MM.1S (cell line): Measurements from ENCODE around the gene SLITRK6.

Source experiments
- DNase-seq: peaks from one replicate; pipeline ENCODE4 v3.0.0-alpha.2; 2015
- H2AFZ ChIP-seq: fragments of 300-600 bp; sonication (generic); 2 replicates; pipeline ENCODE4 v1.6.0; 2016; ENCODE audit warnings: antibody characterized with exemption, low read length
- H3F3A ChIP-seq: fragments of 300-600 bp; sonication (generic); 2 replicates; pipeline ENCODE4 v1.6.1; 2016; ENCODE audit warnings: mild to moderate bottlenecking, antibody characterized with exemption, low read length, moderate library complexity, mixed read lengths; ENCODE audit not compliant: insufficient read depth
- H3K27ac ChIP-seq: fragments of 300-600 bp; sonication (generic); 2 replicates; pipeline ENCODE4 v1.5.1; 2016; ENCODE audit warnings: mild to moderate bottlenecking, low read length
- H3K27me3 ChIP-seq: fragments of 300-600 bp; sonication (generic); replicated peaks from 2 replicates; pipeline ENCODE4 v1.6.0; 2016; ENCODE audit warnings: low read length; ENCODE audit not compliant: insufficient read depth
- H3K36me3 ChIP-seq: fragments of 300-600 bp; sonication (generic); replicated peaks from 2 replicates; pipeline ENCODE4 v1.6.1; 2016; ENCODE audit warnings: mild to moderate bottlenecking, low read length, mixed read lengths; ENCODE audit not compliant: insufficient read depth
- H3K4me1 ChIP-seq: fragments of 300-600 bp; sonication (generic); 2 replicates; pipeline ENCODE4 v1.6.1; 2016; ENCODE audit warnings: low read length, mixed read lengths
- H3K4me2 ChIP-seq: fragments of 300-600 bp; sonication (generic); 2 replicates; pipeline ENCODE4 v1.6.0; 2016; ENCODE audit warnings: low read depth, low read length
- H3K4me3 ChIP-seq: fragments of 300-600 bp; sonication (generic); 2 replicates; pipeline ENCODE4 v1.5.1; 2016; ENCODE audit warnings: low read length, mixed read lengths
- H3K79me2 ChIP-seq: fragments of 300-600 bp; sonication (generic); 2 replicates; pipeline ENCODE4 v1.6.1; 2016; ENCODE audit warnings: mixed run types, low read length, mixed read lengths
- H3K9ac ChIP-seq: fragments of 300-600 bp; sonication (generic); 2 replicates; pipeline ENCODE4 v1.6.1; 2016; ENCODE audit warnings: low read length, mixed read lengths
- H3K9me2 ChIP-seq: fragments of 300-600 bp; sonication (generic); replicated peaks from 2 replicates; pipeline ENCODE4 v1.6.1; 2016; ENCODE audit warnings: mild to moderate bottlenecking, low read length, mixed read lengths; ENCODE audit not compliant: insufficient read depth
- H3K9me3 ChIP-seq: fragments of 300-600 bp; sonication (generic); replicated peaks from 2 replicates; pipeline ENCODE4 v1.6.1; 2016; ENCODE audit warnings: mild to moderate bottlenecking, low read length, mixed read lengths; ENCODE audit not compliant: insufficient read depth
- H4K20me1 ChIP-seq: fragments of 300-600 bp; sonication (generic); 2 replicates; pipeline ENCODE4 v1.6.1; 2016; ENCODE audit warnings: mild to moderate bottlenecking, low read length, moderate library complexity, mixed read lengths; ENCODE audit not compliant: insufficient read depth
- EZH2 ChIP-seq: fragments of 300-600 bp; sonication (generic); optimal IDR thresholded peaks from 2 replicates; pipeline ENCODE3; 2017; ENCODE audit warnings: low read depth, mild to moderate bottlenecking, antibody characterized with exemption, low read length, mixed read lengths
- EZH2phosphoT487 ChIP-seq: fragments of 300-600 bp; sonication (generic); IDR thresholded peaks from 2 replicates; pipeline ENCODE4 v1.6.1; 2018; ENCODE audit warnings: antibody characterized with exemption, low read length
- TF ChIP-seq, protein P1 (sequence below): fragments of 300-600 bp; sonication (generic); IDR thresholded peaks from 2 replicates; pipeline ENCODE4 v1.5.1; 2016; ENCODE audit warnings: antibody characterized with exemption, low read length, mixed read lengths

The SLITRK6 gene

DNA sequence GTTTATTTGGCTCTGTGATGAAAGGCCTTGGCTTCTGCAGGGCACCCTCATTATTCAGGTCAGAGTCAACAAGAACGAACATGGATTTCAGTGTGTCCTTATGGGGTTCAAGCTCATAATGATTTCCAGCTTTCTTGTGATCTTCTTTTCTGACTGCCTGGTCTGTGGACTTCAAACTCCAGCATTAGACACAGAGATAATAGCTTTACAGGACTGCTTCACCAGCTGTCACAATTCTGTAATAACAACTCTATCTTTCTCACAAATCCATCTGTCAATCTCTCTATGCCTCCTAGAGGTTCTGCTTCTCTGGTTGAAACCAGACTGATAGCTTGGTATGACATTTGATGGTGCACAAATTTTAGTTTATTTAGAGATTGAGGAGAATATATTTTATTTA lies 13.1 kb upstream of the SLITRK6 start:
- no peaks in the 10 kb centered on the region for H3K79me2 ChIP-seq
- H3K9ac ChIP-seq, result no peak overlapping the region
- H2AFZ ChIP-seq, result no peak overlapping the region
- H3K4me1 ChIP-seq, result no peaks in the 10 kb centered on the region
- H3K36me3 ChIP-seq, result no peaks in the 10 kb centered on the region
- no peak overlapping the region for H3K27ac ChIP-seq
- H3K9me2 ChIP-seq, result no peaks in the 10 kb centered on the region
- no peak for DNase-seq
- no peaks in the 10 kb centered on the region for H3K27me3 ChIP-seq
- TF ChIP-seq EZH2 (no peak), EZH2phosphoT487 (no peak)
- TF ChIP-seq, protein P1, sequence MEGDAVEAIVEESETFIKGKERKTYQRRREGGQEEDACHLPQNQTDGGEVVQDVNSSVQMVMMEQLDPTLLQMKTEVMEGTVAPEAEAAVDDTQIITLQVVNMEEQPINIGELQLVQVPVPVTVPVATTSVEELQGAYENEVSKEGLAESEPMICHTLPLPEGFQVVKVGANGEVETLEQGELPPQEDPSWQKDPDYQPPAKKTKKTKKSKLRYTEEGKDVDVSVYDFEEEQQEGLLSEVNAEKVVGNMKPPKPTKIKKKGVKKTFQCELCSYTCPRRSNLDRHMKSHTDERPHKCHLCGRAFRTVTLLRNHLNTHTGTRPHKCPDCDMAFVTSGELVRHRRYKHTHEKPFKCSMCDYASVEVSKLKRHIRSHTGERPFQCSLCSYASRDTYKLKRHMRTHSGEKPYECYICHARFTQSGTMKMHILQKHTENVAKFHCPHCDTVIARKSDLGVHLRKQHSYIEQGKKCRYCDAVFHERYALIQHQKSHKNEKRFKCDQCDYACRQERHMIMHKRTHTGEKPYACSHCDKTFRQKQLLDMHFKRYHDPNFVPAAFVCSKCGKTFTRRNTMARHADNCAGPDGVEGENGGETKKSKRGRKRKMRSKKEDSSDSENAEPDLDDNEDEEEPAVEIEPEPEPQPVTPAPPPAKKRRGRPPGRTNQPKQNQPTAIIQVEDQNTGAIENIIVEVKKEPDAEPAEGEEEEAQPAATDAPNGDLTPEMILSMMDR, result no peak
- no peaks in the 10 kb centered on the region for H3F3A ChIP-seq
- H4K20me1 ChIP-seq, result no peaks in the 10 kb centered on the region
- no peaks in the 10 kb centered on the region for H3K9me3 ChIP-seq
- no peak overlapping the region for H3K4me3 ChIP-seq
- H3K4me2 ChIP-seq, result no peak overlapping the region

DNA sequence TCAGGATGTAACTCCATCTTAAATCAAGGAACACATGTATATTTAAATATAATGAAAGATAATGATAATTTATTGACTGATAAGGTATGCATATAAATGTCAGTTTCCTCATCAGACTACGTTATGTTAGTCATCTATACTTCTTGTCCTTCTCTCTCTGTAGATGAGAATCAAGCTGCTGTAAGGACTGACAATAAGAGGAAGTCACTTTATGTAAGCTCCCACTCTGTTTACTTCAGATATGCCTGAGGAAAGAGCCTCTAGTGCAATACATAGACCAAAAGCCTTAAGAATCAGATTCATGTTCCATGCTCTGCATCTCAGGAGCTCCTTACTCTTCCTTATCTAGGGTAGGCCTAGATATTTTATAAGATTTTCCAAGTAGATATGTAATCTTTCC lies 9.6 kb upstream of the SLITRK6 start:
- no peaks in the 10 kb centered on the region for H3K9me3 ChIP-seq
- no peak overlapping the region for H2AFZ ChIP-seq
- no peaks in the 10 kb centered on the region for H3F3A ChIP-seq
- H3K9me2 ChIP-seq, result no peaks in the 10 kb centered on the region
- no peaks in the 10 kb centered on the region for H3K27me3 ChIP-seq
- DNase-seq, result no peak
- H3K9ac ChIP-seq, result no peak overlapping the region
- no peak overlapping the region for H3K4me3 ChIP-seq
- no peak overlapping the region for H3K4me2 ChIP-seq
- H4K20me1 ChIP-seq, result no peaks in the 10 kb centered on the region
- no peak overlapping the region for H3K27ac ChIP-seq
- H3K36me3 ChIP-seq, result no peaks in the 10 kb centered on the region
- no peak for TF ChIP-seq EZH2phosphoT487
- TF ChIP-seq EZH2, result no peak
- TF ChIP-seq, protein P1, result no peak
- H3K4me1 ChIP-seq, result no peaks in the 10 kb centered on the region
- H3K79me2 ChIP-seq, result no peaks in the 10 kb centered on the region

DNA sequence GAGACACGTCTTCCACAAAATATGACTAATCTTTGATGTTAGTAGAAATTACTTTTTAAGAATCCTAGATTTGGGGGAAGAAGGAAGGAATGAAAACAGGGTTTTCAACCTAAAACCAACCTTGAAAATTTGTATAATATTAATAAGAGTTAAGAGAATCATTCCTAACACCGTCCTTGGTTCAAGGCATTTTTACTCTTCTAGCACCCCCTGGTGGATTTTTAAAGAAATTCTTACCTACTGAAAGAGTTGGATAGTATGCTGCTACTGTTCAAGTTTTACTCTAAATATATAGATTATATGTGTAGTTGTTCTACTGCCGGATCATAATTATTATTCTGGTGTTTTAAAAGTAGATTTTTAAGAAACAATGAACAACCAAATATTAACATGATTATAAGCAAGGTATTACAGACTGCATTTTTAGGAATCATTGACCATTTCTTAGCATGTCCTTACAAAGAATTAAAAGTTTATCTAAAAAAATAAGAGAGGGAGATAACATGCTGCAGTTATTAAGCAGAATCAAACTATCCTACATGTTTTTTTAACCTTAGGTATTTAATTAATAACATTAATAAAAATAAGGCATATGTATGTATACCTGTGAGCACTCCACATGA lies 7.4 kb upstream of the SLITRK6 start:
- no peak overlapping the region for H3K9ac ChIP-seq

More for the DNA sequence above, 7.4 kb upstream of the SLITRK6 start:
- Histone ChIP-seq H3K79me2 (no peaks in the 10 kb centered on the region), H3F3A (no peaks in the 10 kb centered on the region), H3K4me2 (no peak overlapping the region), H3K9me2 (no peaks in the 10 kb centered on the region), H3K36me3 (no peaks in the 10 kb centered on the region), H4K20me1 (no peaks in the 10 kb centered on the region), H2AFZ (no peak overlapping the region), H3K4me1 (no peaks in the 10 kb centered on the region), H3K27me3 (no peaks in the 10 kb centered on the region), H3K9me3 (no peaks in the 10 kb centered on the region), H3K4me3 (no peak overlapping the region), H3K27ac (no peak overlapping the region)
- TF ChIP-seq, protein P1, result peak; percentile 53
- no peak for TF ChIP-seq EZH2phosphoT487
- peak; percentile 49 for DNase-seq
